GM20000 (cell line): ENCODE measurements around the gene CDK13.
"Not testable (repeated sequence)": the region's sequence is repeated elsewhere in the genome, so short reads cannot be mapped to it uniquely, and the experiment has no call there.

Source experiments
- DNase-seq: peaks from one replicate; pipeline ENCODE4 v3.0.0; 2012; ENCODE audit warnings: low spot score
- CTCF ChIP-seq: IDR thresholded peaks from 2 replicates; pipeline ENCODE4 v1.5.1; 2012; ENCODE audit warnings: mild to moderate bottlenecking, control low read depth; ENCODE audit errors: extremely low read depth, missing control alignments

Gene CDK13

GRCh38 chr7:40099837-40100236 lies 149.8 kb downstream of the CDK13 start:
- DNase-seq: no peak
- TF ChIP-seq CTCF: no peak

GRCh38 chr7:40101201-40101600 lies 151.1 kb downstream of the CDK13 start:
- TF ChIP-seq CTCF: no peak
- DNase-seq: no peak

GRCh38 chr7:40102897-40103296 lies 152.8 kb downstream of the CDK13 start:
- DNase-seq: no peak

GRCh38 chr7:40105879-40106473 lies 155.9 kb downstream of the CDK13 start:
- TF ChIP-seq CTCF: no peak
- no peak for DNase-seq

More at GRCh38 chr7:40102897-40103296, 152.8 kb downstream of the CDK13 start:
- TF ChIP-seq CTCF: no peak

- no peak for TF ChIP-seq CTCF
- DNase-seq: no peak
Observed at GRCh38 chr7:40115936-40116335, 165.9 kb downstream of the CDK13 start.

GRCh38 chr7:40117199-40117598 lies 167.1 kb downstream of the CDK13 start:
- DNase-seq: not testable (repeated sequence)

- not testable (repeated sequence) for DNase-seq
Observed at GRCh38 chr7:40118201-40118600, 168.1 kb downstream of the CDK13 start.

GRCh38 chr7:40120020-40120419 lies 170.0 kb downstream of the CDK13 start:
- no peak for DNase-seq
- TF ChIP-seq CTCF: no peak

- not testable (repeated sequence) for DNase-seq
Observed at GRCh38 chr7:40122100-40122939, 172.3 kb downstream of the CDK13 start.
